ENCODE data around the gene CCNDBP1.

DNA sequence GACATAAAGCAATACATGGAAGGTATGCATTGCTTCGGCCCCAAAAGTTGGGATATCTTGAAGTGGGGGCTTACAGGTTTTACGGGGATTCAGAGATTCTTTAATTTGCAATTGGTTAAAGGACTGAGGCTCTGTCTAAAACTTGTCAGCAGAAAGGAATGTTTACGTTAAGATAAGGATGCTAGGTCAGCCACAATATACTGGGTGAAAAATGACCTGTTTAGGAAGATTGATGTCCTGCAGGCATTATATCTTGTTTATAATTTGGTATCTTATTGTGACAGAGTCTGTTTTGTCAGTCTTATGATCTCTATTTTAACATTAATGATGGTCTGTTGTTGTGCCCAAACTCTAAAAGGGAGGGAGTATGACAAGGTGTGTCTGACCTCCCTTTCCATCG lies 15.3 kb upstream of the CCNDBP1 start:
- TF ChIP-seq, protein P1, sequence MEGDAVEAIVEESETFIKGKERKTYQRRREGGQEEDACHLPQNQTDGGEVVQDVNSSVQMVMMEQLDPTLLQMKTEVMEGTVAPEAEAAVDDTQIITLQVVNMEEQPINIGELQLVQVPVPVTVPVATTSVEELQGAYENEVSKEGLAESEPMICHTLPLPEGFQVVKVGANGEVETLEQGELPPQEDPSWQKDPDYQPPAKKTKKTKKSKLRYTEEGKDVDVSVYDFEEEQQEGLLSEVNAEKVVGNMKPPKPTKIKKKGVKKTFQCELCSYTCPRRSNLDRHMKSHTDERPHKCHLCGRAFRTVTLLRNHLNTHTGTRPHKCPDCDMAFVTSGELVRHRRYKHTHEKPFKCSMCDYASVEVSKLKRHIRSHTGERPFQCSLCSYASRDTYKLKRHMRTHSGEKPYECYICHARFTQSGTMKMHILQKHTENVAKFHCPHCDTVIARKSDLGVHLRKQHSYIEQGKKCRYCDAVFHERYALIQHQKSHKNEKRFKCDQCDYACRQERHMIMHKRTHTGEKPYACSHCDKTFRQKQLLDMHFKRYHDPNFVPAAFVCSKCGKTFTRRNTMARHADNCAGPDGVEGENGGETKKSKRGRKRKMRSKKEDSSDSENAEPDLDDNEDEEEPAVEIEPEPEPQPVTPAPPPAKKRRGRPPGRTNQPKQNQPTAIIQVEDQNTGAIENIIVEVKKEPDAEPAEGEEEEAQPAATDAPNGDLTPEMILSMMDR (IDR thresholded peaks at IDR 0.05): no peak
- TF ChIP-seq POLR2A (IDR thresholded peaks at IDR 0.05): no peak

Data from heart left ventricle (tissue), 13 donors.